ENCODE data around the gene TACC3.

The TACC3 gene

DNA sequence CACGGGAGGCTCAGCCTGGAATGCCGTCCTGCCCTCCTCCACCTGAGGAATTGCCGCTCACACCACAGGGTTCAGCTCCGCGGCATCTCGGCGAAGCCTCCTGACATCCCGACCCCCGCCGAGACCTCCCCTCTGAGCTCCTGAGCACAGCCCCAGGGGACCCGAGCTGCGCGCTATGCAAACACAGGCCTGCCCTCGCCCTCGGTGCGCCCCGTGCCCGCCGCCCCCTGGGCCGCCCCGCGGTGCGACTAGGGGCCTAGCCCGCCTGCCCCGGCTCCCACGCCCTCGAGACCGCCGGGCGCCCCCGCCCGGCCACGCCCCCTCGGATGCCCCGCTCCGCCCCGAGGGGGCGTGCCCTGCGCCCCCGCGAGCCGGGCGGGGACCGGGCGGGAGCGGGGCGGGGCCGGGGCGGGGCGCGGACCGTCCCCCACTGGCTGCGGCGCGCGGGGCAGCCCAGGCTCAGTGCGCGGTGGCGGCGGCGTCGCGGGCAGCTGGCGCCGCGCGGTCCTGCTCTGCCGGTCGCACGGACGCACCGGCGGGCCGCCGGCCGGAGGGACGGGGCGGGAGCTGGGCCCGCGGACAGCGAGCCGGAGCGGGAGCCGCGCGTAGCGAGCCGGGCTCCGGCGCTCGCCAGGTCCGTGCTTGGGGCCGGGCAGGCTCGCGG, 71.6 kb downstream of the TACC3 start, which contains the start of gene FGFR3:
Gene FGFR3 (plus strand): TSS at position 462 of the 664 bp plus-strand sequence. CDS start 642 bp downstream, outside the sequence.
- TF ChIP-seq, protein P1, sequence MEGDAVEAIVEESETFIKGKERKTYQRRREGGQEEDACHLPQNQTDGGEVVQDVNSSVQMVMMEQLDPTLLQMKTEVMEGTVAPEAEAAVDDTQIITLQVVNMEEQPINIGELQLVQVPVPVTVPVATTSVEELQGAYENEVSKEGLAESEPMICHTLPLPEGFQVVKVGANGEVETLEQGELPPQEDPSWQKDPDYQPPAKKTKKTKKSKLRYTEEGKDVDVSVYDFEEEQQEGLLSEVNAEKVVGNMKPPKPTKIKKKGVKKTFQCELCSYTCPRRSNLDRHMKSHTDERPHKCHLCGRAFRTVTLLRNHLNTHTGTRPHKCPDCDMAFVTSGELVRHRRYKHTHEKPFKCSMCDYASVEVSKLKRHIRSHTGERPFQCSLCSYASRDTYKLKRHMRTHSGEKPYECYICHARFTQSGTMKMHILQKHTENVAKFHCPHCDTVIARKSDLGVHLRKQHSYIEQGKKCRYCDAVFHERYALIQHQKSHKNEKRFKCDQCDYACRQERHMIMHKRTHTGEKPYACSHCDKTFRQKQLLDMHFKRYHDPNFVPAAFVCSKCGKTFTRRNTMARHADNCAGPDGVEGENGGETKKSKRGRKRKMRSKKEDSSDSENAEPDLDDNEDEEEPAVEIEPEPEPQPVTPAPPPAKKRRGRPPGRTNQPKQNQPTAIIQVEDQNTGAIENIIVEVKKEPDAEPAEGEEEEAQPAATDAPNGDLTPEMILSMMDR (IDR thresholded peaks at IDR 0.05) = no peak
- TF ChIP-seq ZFX (IDR thresholded peaks at IDR 0.05; ENCODE audit: borderline replicate concordance) = no peak
- H3K27ac ChIP-seq = peak within 1 kb of the TSS; percentile 92

DNA sequence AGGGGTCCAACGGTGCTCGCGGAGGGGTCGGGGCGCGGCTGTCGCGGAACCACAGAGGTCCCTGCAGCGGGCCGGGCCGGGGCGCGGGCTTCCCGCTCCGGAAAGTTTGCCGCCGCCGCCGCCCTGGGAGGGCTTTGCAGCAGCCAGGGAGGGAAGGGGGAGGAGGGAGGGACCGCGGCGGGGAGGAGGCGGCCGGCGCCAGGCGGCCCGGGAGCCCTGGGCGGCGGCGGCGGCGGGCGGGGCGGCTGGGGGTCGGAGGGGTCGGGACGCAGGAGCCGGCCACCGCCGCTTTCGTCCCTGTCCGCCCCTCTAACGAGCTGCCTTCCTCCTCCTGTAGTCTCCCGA, 72.1 kb downstream of the TACC3 start:
- no peak for TF ChIP-seq ZFX (IDR thresholded peaks at IDR 0.05; ENCODE audit: borderline replicate concordance)
- TF ChIP-seq, protein P1 (IDR thresholded peaks at IDR 0.05) = no peak
- H3K27ac ChIP-seq = peak overlapping the region; percentile 92

DNA sequence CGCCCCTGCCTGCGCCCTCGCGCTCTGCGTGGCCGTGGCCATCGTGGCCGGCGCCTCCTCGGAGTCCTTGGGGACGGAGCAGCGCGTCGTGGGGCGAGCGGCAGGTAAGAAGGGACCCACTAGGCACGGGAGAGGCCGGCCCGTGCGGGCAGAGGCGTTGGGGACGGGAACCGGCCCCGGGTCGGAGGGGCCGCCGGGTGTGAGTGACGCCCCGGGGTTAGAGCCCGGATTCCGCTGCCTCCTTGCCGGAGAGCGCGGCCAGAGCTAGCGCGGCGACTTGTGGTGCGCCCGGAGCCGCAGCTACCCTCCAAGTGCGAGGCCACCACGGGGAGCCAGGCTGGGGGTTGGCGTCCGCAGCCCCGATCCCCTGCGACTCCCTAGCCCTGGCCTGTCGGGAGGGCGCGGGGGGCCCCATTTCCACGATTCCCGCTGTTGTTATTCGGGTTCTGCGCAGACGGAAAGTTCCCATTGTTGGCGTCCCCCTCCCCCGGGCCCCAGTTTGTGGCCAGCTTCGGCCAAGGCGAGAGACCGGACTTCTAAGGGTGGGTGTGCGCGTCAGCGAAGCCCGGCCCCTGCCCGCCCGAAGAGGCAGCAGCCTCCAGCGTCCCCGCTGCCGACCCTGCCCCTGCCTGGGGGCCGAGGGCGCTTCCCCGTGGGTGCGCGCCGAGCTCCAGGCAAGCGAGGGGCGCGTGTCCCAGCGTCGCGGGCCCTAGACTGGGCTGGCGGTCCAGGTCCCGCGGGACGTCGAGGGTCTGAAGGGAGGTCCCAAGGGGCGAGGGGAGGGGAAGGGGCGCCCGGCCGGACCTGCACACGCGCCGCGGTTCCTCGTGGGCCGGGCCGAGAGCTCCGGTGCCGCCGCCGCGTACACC, 72.9 kb downstream of the TACC3 start:
- TF ChIP-seq ZFX (IDR thresholded peaks at IDR 0.05; ENCODE audit: borderline replicate concordance) = no peak

More for the DNA sequence above, 72.9 kb downstream of the TACC3 start:
- peak overlapping the region; percentile 92 for H3K27ac ChIP-seq

All from 22Rv1 (cell line).